Duodenal mucosa (tissue), 2 donors: ENCODE measurements around the gene AFG3L2.

Experiments used
- H3K27ac ChIP-seq: one replicate; pipeline ENCODE4 v1.7.0; 2013; ENCODE audit warnings: low read depth, low read length
- H3K27me3 ChIP-seq, 2 donors: one replicate each; pipeline ENCODE4 v1.7.0; 2013; ENCODE audit warnings: low read length in 2 of 2, control low read depth in 1 of 2; ENCODE audit not compliant: insufficient read depth in 2 of 2, control insufficient read depth in 1 of 2
- H3K36me3 ChIP-seq, 2 donors: one replicate each; pipeline ENCODE4 v1.7.0; 2013; ENCODE audit warnings: low read length in 2 of 2, control low read depth in 1 of 2; ENCODE audit not compliant: insufficient read depth in 2 of 2, control insufficient read depth in 1 of 2
- H3K4me1 ChIP-seq, 2 donors: one replicate each; pipeline ENCODE4 v1.7.0; 2013; ENCODE audit warnings: low read length in 2 of 2, control low read depth in 1 of 2; ENCODE audit not compliant: insufficient read depth in 2 of 2, control insufficient read depth in 1 of 2
- H3K4me3 ChIP-seq, 2 donors: one replicate each; pipeline ENCODE4 v1.7.0; 2013; ENCODE audit warnings: low read length in 2 of 2, low read depth in 1 of 2
- H3K9ac ChIP-seq, 2 donors: one replicate each; pipeline ENCODE4 v1.7.0; 2013; ENCODE audit warnings: low read length in 2 of 2, low read depth in 1 of 2
- H3K9me3 ChIP-seq, 2 donors: one replicate each; pipeline ENCODE4 v1.7.0; 2013; ENCODE audit warnings: low read length in 2 of 2, control low read depth in 1 of 2; ENCODE audit not compliant: control insufficient read depth in 1 of 2

The AFG3L2 gene

DNA sequence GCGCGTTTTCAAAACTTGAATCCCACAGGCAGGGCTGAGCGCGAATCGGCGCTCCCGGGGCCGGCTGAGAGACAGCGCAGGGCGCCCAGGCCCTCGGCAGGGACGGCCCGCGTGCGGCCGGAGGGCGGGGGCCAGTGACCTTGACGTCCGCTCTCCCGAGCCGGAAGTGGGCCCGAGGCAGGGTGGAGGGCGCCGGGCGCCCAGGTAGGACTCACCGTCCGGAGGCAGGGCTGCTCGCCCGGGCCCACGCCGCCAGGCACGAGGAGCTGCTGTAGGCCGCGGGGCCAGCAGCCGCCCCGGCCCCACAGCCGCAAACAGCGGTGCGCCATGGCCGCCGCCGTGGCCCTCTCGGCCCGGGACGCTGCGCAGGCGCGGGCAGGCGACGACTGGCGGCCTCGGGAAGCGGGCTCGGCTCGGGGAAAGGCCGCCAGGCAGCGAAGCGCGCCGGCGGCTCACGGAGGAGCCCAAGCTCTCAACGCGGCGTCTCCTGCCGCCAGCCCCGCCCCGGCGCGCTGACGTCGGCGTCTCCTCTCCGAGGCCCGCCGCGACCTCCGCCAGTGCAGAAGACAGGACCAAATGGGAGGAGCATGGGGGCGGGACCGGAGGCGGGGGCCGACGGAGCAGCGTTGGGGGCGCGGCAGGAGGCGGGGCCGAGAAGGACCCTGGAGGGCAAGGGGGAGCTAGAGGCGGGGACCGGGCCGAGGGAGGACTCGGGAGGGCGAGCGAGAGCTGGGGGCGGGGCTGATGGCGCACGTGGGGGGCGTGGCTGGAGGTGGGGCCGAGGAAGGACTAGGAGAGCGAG lies at the start of gene AFG3L2:
AFG3L2 (minus strand) TSS at position 474 of the 802 bp plus-strand sequence; CDS start at position 329, 145 bp downstream.
- Histone ChIP-seq H3K4me1 (peaks cover 38 to 47% of the 10 kb centered on the region in 2 donors), H3K9ac (peak within 1 kb of the TSS; percentile 97 to 100), H3K27ac (peak within 1 kb of the TSS; percentile 100), H3K4me3 (peak within 1 kb of the TSS; percentile 94 to 96), H3K27me3 (no peaks in the 10 kb centered on the region), H3K9me3 (peaks cover 0 to 2% of the 10 kb centered on the region in 2 donors), H3K36me3 (no peaks in the 10 kb centered on the region)

DNA sequence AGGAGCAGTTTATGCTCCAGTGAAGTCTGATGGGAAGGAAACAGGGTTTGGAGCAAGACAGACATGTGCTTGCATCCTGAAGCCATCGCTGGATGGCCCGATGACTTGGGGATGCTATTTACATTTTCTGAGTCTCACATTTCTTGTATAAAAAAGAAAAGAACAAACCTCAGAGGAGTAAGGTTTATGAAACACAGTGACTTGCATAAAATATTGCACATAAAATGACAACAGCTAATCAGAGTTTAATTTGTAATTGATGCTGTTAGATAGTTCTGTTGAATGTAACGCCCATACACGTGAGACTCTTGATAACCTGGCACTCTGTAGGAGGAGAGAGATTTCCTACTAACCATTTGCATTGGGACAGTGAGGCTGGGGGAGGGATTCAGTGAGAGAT lies 47.2 kb upstream of the AFG3L2 start:
- no peaks in the 10 kb centered on the region for H3K27me3 ChIP-seq
- no peaks in the 10 kb centered on the region for H3K9me3 ChIP-seq
- H3K9ac ChIP-seq = no peak overlapping the region
- H3K27ac ChIP-seq = no peak overlapping the region
- H3K36me3 ChIP-seq = no peaks in the 10 kb centered on the region
- no peaks in the 10 kb centered on the region for H3K4me1 ChIP-seq
- no peak overlapping the region for H3K4me3 ChIP-seq

DNA sequence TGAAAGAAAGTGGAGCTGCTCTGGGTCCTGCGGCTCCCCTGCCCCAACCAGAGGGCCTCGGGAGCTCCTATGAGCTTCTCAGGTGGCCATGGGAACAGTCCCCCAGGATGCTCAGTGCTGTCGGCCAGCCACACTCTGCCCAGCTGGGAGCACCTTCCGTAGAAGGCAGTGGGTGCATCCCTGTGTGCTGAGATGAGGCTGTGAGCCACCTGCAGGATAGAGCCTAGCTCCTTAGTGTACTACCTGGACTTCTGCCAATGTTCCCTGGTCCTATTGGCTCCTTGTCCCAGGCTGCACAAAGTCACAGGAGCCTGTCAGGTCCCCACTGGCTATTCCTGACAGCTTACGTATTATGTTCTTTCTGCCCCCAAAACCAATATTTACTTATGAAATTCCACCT lies 46.8 kb upstream of the AFG3L2 start:
- no peak overlapping the region for H3K27ac ChIP-seq
- H3K27me3 ChIP-seq = no peaks in the 10 kb centered on the region
- H3K36me3 ChIP-seq = no peaks in the 10 kb centered on the region

DNA sequence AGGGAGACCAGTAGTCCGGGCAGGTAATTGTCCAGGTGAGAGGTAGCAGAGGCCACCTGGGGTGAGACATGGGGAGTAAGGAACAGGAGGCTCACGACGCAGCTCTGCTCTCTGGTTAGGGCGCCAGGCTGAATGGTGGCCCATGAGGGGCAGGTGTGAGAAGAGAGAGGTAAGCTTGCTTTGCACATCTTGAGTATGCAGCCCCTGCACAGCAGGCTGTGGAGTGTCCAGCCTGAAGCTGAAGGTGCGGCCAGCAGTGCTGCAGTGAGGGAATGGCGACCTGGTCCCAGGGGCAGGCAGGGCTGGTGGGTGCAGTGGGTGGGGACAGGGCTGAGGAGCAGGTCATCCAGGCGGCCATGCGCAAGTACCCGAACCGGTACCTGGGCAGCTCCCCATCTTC lies 46.4 kb upstream of the AFG3L2 start:
- Histone ChIP-seq H3K36me3 (no peaks in the 10 kb centered on the region), H3K27ac (no peak overlapping the region)

More for the DNA sequence above, 46.8 kb upstream of the AFG3L2 start:
- H3K4me1 ChIP-seq = no peaks in the 10 kb centered on the region
- H3K9ac ChIP-seq = no peak overlapping the region
- H3K9me3 ChIP-seq = no peaks in the 10 kb centered on the region
- no peak overlapping the region for H3K4me3 ChIP-seq

DNA sequence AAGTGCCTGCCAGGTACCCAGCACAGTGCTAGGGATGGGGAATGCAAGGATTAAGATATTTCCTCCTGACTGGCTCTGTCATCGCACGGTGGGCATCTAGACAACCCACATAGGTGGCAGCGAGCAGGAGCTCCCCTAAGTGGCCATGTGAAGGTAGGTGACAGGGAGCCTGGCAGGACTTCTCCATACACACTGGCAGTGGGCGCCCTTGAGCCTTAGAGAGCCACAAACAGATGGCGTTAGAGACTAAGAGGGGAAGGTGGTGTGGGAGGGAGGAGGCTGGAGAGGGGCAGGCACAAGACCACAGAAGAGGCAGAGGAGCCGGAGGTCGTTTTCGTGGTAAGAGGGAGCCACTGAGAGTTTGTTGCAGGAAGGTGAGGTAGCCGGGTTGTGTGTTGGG lies 45.9 kb upstream of the AFG3L2 start:
- no peak overlapping the region for H3K4me3 ChIP-seq

More for the DNA sequence above, 46.4 kb upstream of the AFG3L2 start:
- Histone ChIP-seq H3K9ac (no peak overlapping the region), H3K4me3 (no peak overlapping the region), H3K9me3 (no peaks in the 10 kb centered on the region), H3K4me1 (no peaks in the 10 kb centered on the region), H3K27me3 (no peaks in the 10 kb centered on the region)

DNA sequence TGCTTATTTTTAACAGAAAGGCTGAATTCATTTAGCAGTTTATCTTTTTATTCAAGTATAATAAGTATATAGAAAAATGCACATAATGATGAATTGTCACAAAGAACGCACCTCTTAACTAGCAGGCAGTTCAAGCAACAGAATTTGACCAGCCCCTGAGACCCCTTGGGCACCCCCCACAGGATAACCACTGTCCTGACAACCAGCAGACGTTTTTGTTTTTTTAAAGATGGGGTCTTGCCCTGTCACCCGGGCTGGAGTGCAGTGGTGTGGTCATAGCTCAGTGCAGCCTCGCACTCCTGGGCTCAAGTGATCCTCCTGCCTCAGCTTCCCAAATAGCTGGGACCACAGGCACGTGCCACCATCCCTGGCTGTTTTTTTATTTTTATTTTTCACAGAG lies 44.7 kb upstream of the AFG3L2 start:
- no peaks in the 10 kb centered on the region for H3K9me3 ChIP-seq
- no peaks in the 10 kb centered on the region for H3K27me3 ChIP-seq
- no peaks in the 10 kb centered on the region for H3K36me3 ChIP-seq
- no peak overlapping the region for H3K27ac ChIP-seq
- H3K4me1 ChIP-seq = no peaks in the 10 kb centered on the region
- H3K9ac ChIP-seq = no peak overlapping the region
- H3K4me3 ChIP-seq = no peak overlapping the region

More for the DNA sequence above, 45.9 kb upstream of the AFG3L2 start:
- H3K27me3 ChIP-seq = no peaks in the 10 kb centered on the region
- H3K4me1 ChIP-seq = no peaks in the 10 kb centered on the region
- H3K9me3 ChIP-seq = no peaks in the 10 kb centered on the region
- H3K27ac ChIP-seq = no peak overlapping the region
- H3K9ac ChIP-seq = no peak overlapping the region
- H3K36me3 ChIP-seq = no peaks in the 10 kb centered on the region

DNA sequence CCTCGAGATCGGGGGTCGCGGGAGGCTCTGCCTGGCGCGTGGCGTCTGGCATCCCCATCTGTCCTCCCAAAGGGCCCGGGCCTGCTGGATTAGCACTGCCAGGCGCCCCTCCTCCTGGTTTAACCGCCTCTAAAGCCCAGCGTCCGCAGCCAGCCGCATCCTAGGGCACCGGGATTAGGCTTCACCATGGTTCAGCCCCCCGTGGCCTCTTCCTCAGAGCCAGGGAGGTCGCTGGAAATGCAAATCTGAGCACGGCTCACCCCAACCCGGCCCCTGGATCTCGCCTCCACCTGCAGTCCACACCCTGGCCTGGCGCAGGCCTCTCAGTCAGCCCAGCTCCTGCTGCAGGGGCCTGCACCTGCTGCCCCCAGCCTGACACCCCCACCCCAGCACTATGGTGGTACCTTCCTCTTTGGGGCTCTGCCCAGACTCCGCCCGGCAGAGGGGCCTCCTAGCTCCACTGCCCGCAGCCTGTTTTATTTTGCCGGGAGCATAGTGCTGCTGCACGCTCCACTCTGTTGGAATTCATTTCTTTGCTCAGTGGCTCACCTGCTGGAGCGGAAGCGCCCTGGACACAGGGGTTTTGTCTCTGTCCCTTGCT lies 43.9 kb upstream of the AFG3L2 start:
- H3K9me3 ChIP-seq = no peaks in the 10 kb centered on the region
- H3K27ac ChIP-seq = no peak overlapping the region
- no peaks in the 10 kb centered on the region for H3K27me3 ChIP-seq
- H3K4me3 ChIP-seq = no peak overlapping the region
- H3K36me3 ChIP-seq = no peaks in the 10 kb centered on the region
- no peaks in the 10 kb centered on the region for H3K4me1 ChIP-seq
- H3K9ac ChIP-seq = no peak overlapping the region

DNA sequence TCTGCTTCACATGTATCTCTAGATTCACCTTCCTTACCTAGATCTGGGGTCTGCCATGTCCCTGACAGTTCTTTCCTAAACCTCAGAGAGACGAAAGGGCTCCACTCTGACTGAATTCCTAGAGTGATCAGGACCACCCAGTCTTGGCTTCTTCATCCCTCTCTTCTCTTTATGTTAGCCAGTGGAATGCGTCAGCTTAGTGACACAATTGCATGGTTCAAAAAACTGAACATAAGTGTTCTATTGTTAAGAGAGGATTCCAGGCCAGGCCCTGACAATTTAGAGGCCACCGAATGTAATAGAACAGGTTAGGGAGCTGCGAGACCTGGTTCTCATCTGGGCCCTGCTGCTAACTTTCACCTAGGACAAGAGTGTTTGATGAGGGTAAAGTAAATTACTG lies 40.7 kb upstream of the AFG3L2 start:
- H3K36me3 ChIP-seq = no peaks in the 10 kb centered on the region
- no peak overlapping the region for H3K4me3 ChIP-seq
- H3K9me3 ChIP-seq = no peaks in the 10 kb centered on the region
- no peaks in the 10 kb centered on the region for H3K4me1 ChIP-seq
- no peaks in the 10 kb centered on the region for H3K27me3 ChIP-seq
- no peak overlapping the region for H3K27ac ChIP-seq
- no peak overlapping the region for H3K9ac ChIP-seq

DNA sequence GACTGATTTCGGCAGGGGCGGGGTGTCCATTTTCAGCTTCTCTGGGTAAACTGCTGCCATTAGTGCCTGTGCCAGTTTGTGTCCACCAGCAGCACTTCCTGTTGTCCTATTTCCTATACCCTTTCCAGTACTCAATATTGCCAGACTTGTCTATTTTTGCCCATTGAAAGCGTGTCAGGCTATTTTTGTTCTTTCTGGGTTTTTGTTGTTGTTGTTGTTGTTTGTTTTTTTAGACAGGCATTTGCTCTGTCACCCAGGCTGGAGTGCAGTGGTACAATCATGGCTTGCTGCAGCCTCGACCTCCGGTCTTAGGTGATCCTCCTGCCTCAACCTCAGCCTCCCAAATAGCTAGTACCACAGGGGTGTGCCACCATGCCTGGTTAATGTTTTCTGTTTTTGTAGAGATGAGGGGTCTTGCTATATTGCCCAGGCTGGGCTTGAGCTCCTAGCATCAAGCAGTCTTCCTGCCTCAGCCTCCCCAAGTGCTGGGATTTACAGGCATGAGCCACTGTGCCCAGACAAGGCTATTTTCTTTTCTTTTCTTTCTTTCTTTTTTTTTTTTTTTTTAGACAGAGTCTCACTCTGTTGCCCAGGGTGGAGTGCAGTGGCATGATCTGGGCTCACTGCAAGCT lies 39.2 kb upstream of the AFG3L2 start:
- Histone ChIP-seq H3K27me3 (no peaks in the 10 kb centered on the region), H3K27ac (no peak overlapping the region), H3K4me1 (no peaks in the 10 kb centered on the region), H3K4me3 (no peak overlapping the region), H3K36me3 (no peaks in the 10 kb centered on the region), H3K9ac (no peak overlapping the region), H3K9me3 (no peaks in the 10 kb centered on the region)

DNA sequence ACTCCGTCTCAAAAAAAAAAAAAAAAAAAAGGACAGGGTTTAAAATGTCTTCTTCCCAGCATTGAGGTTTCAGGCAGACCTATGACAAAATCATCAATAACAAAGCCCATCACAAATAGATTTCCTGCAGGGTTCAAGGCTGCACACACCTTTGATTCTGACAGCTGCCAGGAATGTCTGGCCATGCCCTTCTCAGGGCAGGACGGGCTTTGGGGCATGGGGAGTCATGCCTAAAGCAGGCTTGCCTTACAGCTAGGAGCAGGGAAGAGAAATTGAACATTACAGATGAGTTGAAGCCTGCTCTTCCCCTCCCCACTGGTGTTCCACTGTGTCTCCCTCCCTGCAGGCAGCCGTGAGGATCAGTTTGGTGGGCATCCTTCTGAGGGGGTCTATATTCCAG lies 34.4 kb upstream of the AFG3L2 start:
- Histone ChIP-seq H3K27ac (no peak overlapping the region), H3K36me3 (no peaks in the 10 kb centered on the region), H3K9me3 (no peaks in the 10 kb centered on the region), H3K9ac (no peak overlapping the region), H3K27me3 (peaks cover under 1 to 6% of the 10 kb centered on the region in 2 donors), H3K4me3 (no peak overlapping the region), H3K4me1 (peaks cover 9 to 12% of the 10 kb centered on the region in 2 donors)
